A549 (cell line): ENCODE measurements around the gene CERS6. TPM values are rescaled to one million over a fixed set of nuclear protein-coding genes. Genes with fewer than 3 reads are reported as not detected.

Source experiments
- ATAC-seq, 2 experiments: fragments of 200-7000 bp in 1 of 2; fragments of >200 bp in 1 of 2; cut with Nextera tagmentation in 1 of 2; cut with Tn5 transposase in 1 of 2; 3 replicates each; pipeline versions ENCODE4 v1.8.0 to v1.9.1; 2018 to 2020; ENCODE audit warnings: mild to moderate bottlenecking in 1 of 2, moderate library complexity in 1 of 2
- CTCF ChIA-PET: fragments of 300-600 bp; sonication (Branson Sonifier 250); formaldehyde crosslinking; extraction: SDS; loops from one replicate; lab custom pipeline; 2021; ENCODE audit warnings: antibody characterized with exemption, inconsistent platforms; lab: Yijun Ruan, JAX
- POLR2A ChIA-PET: fragments of 350-600 bp; formaldehyde crosslinking; extraction: SDS; loops from one replicate; lab custom pipeline; 2021; ENCODE audit warnings: antibody characterized with exemption, inconsistent platforms; lab: Yijun Ruan, JAX
- DNase-seq, 2 experiments: peaks; one replicate each; pipeline versions ENCODE4 v3.0.0 to v3.0.0-alpha.2; 2011 to 2016; ENCODE audit warnings: low read depth in 1 of 2, low spot score in 1 of 2
- FAIRE-seq: peaks from 2 replicates; lab custom pipeline; 2011; peaks lifted over from hg19 to GRCh38; lab: Jason Lieb, UNC
- H3K27ac ChIP-seq, 2 experiments: fragments of >200 bp; sonication (Bioruptor Twin); formaldehyde crosslinking; 3 replicates each; pipeline ENCODE4 v1.5.1; 2016 to 2017
- H3K4me1 ChIP-seq: fragments of >200 bp; sonication (Bioruptor Twin); formaldehyde crosslinking; 3 replicates; pipeline ENCODE4 v1.6.1; 2016
- H3K4me2 ChIP-seq: fragments of >200 bp; sonication (Bioruptor Twin); formaldehyde crosslinking; 3 replicates; pipeline ENCODE4 v1.6.1; 2016
- H3K4me3 ChIP-seq: fragments of >200 bp; sonication (Bioruptor Twin); formaldehyde crosslinking; 3 replicates; pipeline ENCODE4 v1.5.1; 2016
- H3K9me3 ChIP-seq: fragments of >200 bp; sonication (Bioruptor Twin); formaldehyde crosslinking; 3 replicates; pipeline ENCODE4 v1.6.1; 2016
- BCL3 ChIP-seq: fragments of >200 bp; sonication (Bioruptor Twin); formaldehyde crosslinking; IDR thresholded peaks from 3 replicates; pipeline ENCODE4 v1.6.1; 2016
- CBX2 ChIP-seq: fragments of 200-600 bp; sonication (generic); IDR thresholded peaks from 2 replicates; pipeline ENCODE4 v1.6.1; 2016; ENCODE audit warnings: low read depth, mild to moderate bottlenecking, borderline replicate concordance
- CBX8 ChIP-seq: fragments of 200-600 bp; sonication (generic); IDR thresholded peaks from 2 replicates; pipeline ENCODE4 v1.6.1; 2016
- CHD2 ChIP-seq: fragments of 150-350 bp; IDR thresholded peaks from 2 replicates; pipeline ENCODE4 v1.6.1; 2014; ENCODE audit warnings: low read length; ENCODE audit not compliant: partially characterized antibody
- FOXS1 ChIP-seq: fragments of 250-450 bp; sonication (Bioruptor Pico); IDR thresholded peaks from 2 replicates; pipeline ENCODE4 v1.5.0; 2020; ENCODE audit warnings: mild to moderate bottlenecking, moderate library complexity
- GATA3 ChIP-seq: IDR thresholded peaks from 2 replicates; pipeline ENCODE4 v1.6.1; 2012; ENCODE audit warnings: borderline replicate concordance
- HDAC2 ChIP-seq: fragments of 200-600 bp; sonication (generic); IDR thresholded peaks from 2 replicates; pipeline ENCODE4 v1.6.1; 2016
- HMGXB4 ChIP-seq: fragments of 250-450 bp; sonication (Bioruptor Pico); IDR thresholded peaks from 2 replicates; pipeline ENCODE4 v1.5.0; 2021; ENCODE audit warnings: mild to moderate bottlenecking, moderate library complexity, borderline replicate concordance
- KDM1A ChIP-seq: fragments of 200-600 bp; sonication (generic); IDR thresholded peaks from 2 replicates; pipeline ENCODE4 v1.6.1; 2016; ENCODE audit warnings: low read depth, mild to moderate bottlenecking
- MAFK ChIP-seq: fragments of 450-650 bp; IDR thresholded peaks from 2 replicates; pipeline ENCODE4 v1.6.1; 2014; ENCODE audit not compliant: partially characterized antibody
- NFE2L2 ChIP-seq: fragments of 150-350 bp; conservative IDR thresholded peaks from 2 replicates; pipeline ENCODE4 v1.6.1; 2014; ENCODE audit warnings: low read length
- NPAS2 ChIP-seq: fragments of 250-450 bp; sonication (Bioruptor Pico); IDR thresholded peaks from 2 replicates; pipeline ENCODE4 v1.8.0; 2022; ENCODE audit warnings: mild to moderate bottlenecking, moderate library complexity, borderline replicate concordance
- PHF8 ChIP-seq: fragments of 200-600 bp; sonication (generic); IDR thresholded peaks from 2 replicates; pipeline ENCODE4 v1.6.1; 2016; ENCODE audit warnings: low read depth, mild to moderate bottlenecking, antibody characterized with exemption, moderate library complexity, borderline replicate concordance
- POLR2AphosphoS2 ChIP-seq: conservative IDR thresholded peaks from 2 replicates; pipeline ENCODE4 v1.6.1; 2012; ENCODE audit warnings: low read length, improper control_type of control experiment, inconsistent platforms
- RAD21 ChIP-seq, 2 experiments: fragments of >200 bp in 1 of 2; sonication (Bioruptor Twin) in 1 of 2; formaldehyde crosslinking in 1 of 2; IDR thresholded peaks in 1 of 2; conservative IDR thresholded peaks in 1 of 2; 2 replicates in 1 of 2; 3 replicates in 1 of 2; pipeline ENCODE4 v1.6.1; 2012 to 2018; ENCODE audit warnings: inconsistent platforms in 1 of 2
- RFX5 ChIP-seq: fragments of 450-650 bp; IDR thresholded peaks from 2 replicates; pipeline ENCODE4 v1.7.1; 2014; ENCODE audit warnings: antibody characterized with exemption, mild to moderate bottlenecking, moderate library complexity
- WGBS: methylation state at CpG from one replicate; pipeline ENCODE4 v1.1.6; 2017; ENCODE audit errors: missing lambda C conversion rate; 5-methylcytosine and 5-hydroxymethylcytosine counted together
- polyA plus RNA-seq, 4 experiments: library from polyadenylated mRNA; depleted of rRNA in 3 of 4; stranded (reverse); fragments of >200 nt; fragmentation: RNase III in 1 of 4; extraction: RNeasy Plus Mini Kit Qiagen cat#74134 plus additional on column Dnase treatment in 1 of 4; gene quantifications; 2 replicates in 3 of 4; 3 replicates in 1 of 4; pipeline ENCODE4 v1.2.3, GENCODE V29; 2011 to 2017
- TF ChIP-seq, protein P1 (sequence below): fragments of >200 bp; sonication (Bioruptor Twin); formaldehyde crosslinking; IDR thresholded peaks from 2 replicates; pipeline ENCODE4 v1.6.1; 2016
- TF ChIP-seq, protein P2 (sequence below): fragments of 200-600 bp; sonication (generic); IDR thresholded peaks from 2 replicates; pipeline ENCODE4 v1.6.1; 2016; ENCODE audit warnings: antibody characterized with exemption, mild to moderate bottlenecking, moderate library complexity
- TF ChIP-seq, protein P3 (sequence below): fragments of 150-350 bp; IDR thresholded peaks from 2 replicates; pipeline ENCODE4 v1.6.1; 2014; ENCODE audit warnings: low read depth, mild to moderate bottlenecking, low read length

CERS6 gene
- polyA plus RNA-seq, 2 of the 4 experiments (the other 2 are of a cell fraction): 12.0 to 16.9 TPM

DNA sequence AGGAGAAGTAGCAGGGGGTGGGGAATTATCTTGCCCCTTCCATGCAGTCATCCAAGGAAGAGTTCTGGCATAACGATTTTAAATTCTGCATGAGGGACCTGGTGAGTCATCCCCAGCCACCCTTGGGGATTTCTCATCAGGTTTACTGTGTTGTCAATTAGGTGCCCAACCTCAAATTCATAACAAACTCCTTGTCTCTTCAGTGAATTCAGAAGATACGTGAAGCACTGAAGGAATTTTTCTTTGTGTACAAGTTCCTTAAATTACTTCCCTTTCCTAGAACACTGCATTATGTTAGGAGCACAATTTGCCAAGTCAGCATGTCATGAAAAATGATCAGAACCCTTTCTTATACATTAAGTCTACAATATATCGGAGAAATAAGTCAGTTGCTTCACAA, 275.5 kb downstream of the CERS6 start (continued):
- no peak for TF ChIP-seq CBX2
- TF ChIP-seq NFE2L2: no peak
- TF ChIP-seq, protein P1, sequence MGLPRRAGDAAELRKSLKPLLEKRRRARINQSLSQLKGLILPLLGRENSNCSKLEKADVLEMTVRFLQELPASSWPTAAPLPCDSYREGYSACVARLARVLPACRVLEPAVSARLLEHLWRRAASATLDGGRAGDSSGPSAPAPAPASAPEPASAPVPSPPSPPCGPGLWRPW: no peak

- ATAC-seq (no peak), DNase-seq (no peak), FAIRE-seq (no peak)
- POLR2A ChIA-PET: no interaction called here
- Histone ChIP-seq H3K4me2 (no peak overlapping the region), H3K27ac (no peak overlapping the region), H3K9me3 (no peaks in the 10 kb centered on the region), H3K4me3 (no peak overlapping the region), H3K4me1 (no peaks in the 10 kb centered on the region)
- CTCF ChIA-PET: interaction anchor here (0.6 to 1.2 kb wide), 2 partner anchors 65 to 202 kb away, joined by 3 to 4 read pairs; no protein-coding TSS in a partner anchor
- TF ChIP-seq, protein P1: no peak
- TF ChIP-seq NFE2L2 (no peak), RFX5 (no peak), HMGXB4 (CRISPR knock-in tag) (no peak), FOXS1 (no peak), GATA3 (no peak), CBX8 (no peak), BCL3 (no peak), RAD21 (conservative IDR thresholded peaks at IDR 0.05 in 1 of 2, IDR thresholded peaks at IDR 0.05 in 1 of 2) (no peak)
- TF ChIP-seq, protein P2, sequence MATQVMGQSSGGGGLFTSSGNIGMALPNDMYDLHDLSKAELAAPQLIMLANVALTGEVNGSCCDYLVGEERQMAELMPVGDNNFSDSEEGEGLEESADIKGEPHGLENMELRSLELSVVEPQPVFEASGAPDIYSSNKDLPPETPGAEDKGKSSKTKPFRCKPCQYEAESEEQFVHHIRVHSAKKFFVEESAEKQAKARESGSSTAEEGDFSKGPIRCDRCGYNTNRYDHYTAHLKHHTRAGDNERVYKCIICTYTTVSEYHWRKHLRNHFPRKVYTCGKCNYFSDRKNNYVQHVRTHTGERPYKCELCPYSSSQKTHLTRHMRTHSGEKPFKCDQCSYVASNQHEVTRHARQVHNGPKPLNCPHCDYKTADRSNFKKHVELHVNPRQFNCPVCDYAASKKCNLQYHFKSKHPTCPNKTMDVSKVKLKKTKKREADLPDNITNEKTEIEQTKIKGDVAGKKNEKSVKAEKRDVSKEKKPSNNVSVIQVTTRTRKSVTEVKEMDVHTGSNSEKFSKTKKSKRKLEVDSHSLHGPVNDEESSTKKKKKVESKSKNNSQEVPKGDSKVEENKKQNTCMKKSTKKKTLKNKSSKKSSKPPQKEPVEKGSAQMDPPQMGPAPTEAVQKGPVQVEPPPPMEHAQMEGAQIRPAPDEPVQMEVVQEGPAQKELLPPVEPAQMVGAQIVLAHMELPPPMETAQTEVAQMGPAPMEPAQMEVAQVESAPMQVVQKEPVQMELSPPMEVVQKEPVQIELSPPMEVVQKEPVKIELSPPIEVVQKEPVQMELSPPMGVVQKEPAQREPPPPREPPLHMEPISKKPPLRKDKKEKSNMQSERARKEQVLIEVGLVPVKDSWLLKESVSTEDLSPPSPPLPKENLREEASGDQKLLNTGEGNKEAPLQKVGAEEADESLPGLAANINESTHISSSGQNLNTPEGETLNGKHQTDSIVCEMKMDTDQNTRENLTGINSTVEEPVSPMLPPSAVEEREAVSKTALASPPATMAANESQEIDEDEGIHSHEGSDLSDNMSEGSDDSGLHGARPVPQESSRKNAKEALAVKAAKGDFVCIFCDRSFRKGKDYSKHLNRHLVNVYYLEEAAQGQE: no peak
- 53% methylated on average over 2 of the region's 2 CpGs for WGBS
Measured at GRCh38 chr2:168732100-168732499, 276.0 kb downstream of the CERS6 start.

DNA sequence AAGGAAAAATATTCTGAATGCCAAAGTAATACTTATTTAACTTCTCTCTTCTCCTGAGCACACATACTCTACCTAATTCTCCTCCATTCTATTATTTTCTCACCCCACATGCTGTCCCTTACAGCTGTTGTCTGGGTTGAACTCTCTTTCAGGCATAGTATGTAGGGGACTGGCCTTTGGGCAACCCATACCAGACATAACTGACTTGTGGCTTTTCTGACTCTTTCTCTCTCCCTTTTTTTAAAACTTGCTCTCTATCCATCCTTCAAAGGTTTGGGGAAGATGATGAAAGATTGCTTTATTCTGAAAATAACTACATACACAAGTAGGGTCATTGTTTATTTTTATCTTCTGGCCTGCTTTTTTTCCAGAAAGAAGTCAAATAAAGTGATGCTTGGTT, 276.4 kb downstream of the CERS6 start:
- CTCF ChIA-PET: interaction anchor here (0.6 to 1.2 kb wide), 2 partner anchors 65 to 202 kb away, joined by 3 to 4 read pairs; no protein-coding TSS in a partner anchor
- no peak for ATAC-seq
- POLR2A ChIA-PET: no interaction called here

More for the DNA sequence above, 276.4 kb downstream of the CERS6 start:
- no peaks in the 10 kb centered on the region for H3K4me1 ChIP-seq
- FAIRE-seq (no peak), DNase-seq (no peak)
- H3K27ac ChIP-seq: no peak overlapping the region
- H3K4me2 ChIP-seq: no peak overlapping the region
- TF ChIP-seq CBX8 (no peak), KDM1A (no peak), PHF8 (no peak), MAFK (no peak), HDAC2 (no peak), CHD2 (no peak), NPAS2 (CRISPR knock-in tag) (no peak), POLR2AphosphoS2 (no peak)
- TF ChIP-seq, protein P1: no peak
- TF ChIP-seq, protein P3, sequence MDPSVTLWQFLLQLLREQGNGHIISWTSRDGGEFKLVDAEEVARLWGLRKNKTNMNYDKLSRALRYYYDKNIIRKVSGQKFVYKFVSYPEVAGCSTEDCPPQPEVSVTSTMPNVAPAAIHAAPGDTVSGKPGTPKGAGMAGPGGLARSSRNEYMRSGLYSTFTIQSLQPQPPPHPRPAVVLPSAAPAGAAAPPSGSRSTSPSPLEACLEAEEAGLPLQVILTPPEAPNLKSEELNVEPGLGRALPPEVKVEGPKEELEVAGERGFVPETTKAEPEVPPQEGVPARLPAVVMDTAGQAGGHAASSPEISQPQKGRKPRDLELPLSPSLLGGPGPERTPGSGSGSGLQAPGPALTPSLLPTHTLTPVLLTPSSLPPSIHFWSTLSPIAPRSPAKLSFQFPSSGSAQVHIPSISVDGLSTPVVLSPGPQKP: no peak
- H3K9me3 ChIP-seq: no peaks in the 10 kb centered on the region
- H3K4me3 ChIP-seq: no peak overlapping the region
